ENCODE data around the gene MYO9B. TPM values are rescaled to one million over a fixed set of nuclear protein-coding genes. Genes with fewer than 3 reads are reported as not detected.
A peak's percentile ranks its signal among the peaks of the same experiment; 100 is the strongest.

Gene MYO9B
- total RNA-seq, 1 donor from 2014 or later: 137 TPM

- peaks cover 76% of the 10 kb centered on the region for H3K36me3 ChIP-seq
- DNase-seq (no peak), ATAC-seq (no peak)
- no peak for TF ChIP-seq CTCF (IDR thresholded peaks at IDR 0.05)
- H3K27me3 ChIP-seq: no peaks in the 10 kb centered on the region
- intact Hi-C loops (cut with DNase I): no loop called here
- H3K4me1 ChIP-seq: no peaks in the 10 kb centered on the region
- H3K27ac ChIP-seq: no peak overlapping the region
- H3K4me3 ChIP-seq: no peak overlapping the region
- H3K9me3 ChIP-seq: no peaks in the 10 kb centered on the region
These were observed 121.0 kb downstream of the MYO9B start for GRCh38 chr19:17196610-17197009.

- intact Hi-C loops (cut with DNase I): no loop called here
- Histone ChIP-seq H3K27ac (no peak overlapping the region), H3K4me3 (no peak overlapping the region), H3K27me3 (no peaks in the 10 kb centered on the region), H3K9me3 (no peaks in the 10 kb centered on the region), H3K36me3 (peaks cover 76% of the 10 kb centered on the region), H3K4me1 (no peaks in the 10 kb centered on the region)
- DNase-seq: no peak
- no peak for ATAC-seq
- TF ChIP-seq CTCF (IDR thresholded peaks at IDR 0.05): no peak
These were observed 122.1 kb downstream of the MYO9B start for GRCh38 chr19:17197666-17198065.

GRCh38 chr19:17200408-17201079, 125.0 kb downstream of the MYO9B start:
- Histone ChIP-seq H3K27me3 (no peaks in the 10 kb centered on the region), H3K4me3 (no peak overlapping the region), H3K9me3 (no peaks in the 10 kb centered on the region), H3K27ac (no peak overlapping the region), H3K36me3 (peaks cover 67% of the 10 kb centered on the region), H3K4me1 (no peaks in the 10 kb centered on the region)
- intact Hi-C loops (cut with DNase I): no loop called here
- DNase-seq (no peak), ATAC-seq (no peak)
- TF ChIP-seq CTCF (IDR thresholded peaks at IDR 0.05): no peak

- no peak overlapping the region for H3K4me3 ChIP-seq
- intact Hi-C loops (cut with DNase I): no loop called here
- DNase-seq (no peak), ATAC-seq (peak; percentile 14)
- no peaks in the 10 kb centered on the region for H3K27me3 ChIP-seq
- H3K9me3 ChIP-seq: no peaks in the 10 kb centered on the region
- no peak for TF ChIP-seq CTCF (IDR thresholded peaks at IDR 0.05)
- no peak overlapping the region for H3K27ac ChIP-seq
- H3K36me3 ChIP-seq: peaks cover 81% of the 10 kb centered on the region
- no peaks in the 10 kb centered on the region for H3K4me1 ChIP-seq
These were observed 126.7 kb downstream of the MYO9B start for GRCh38 chr19:17202249-17202648.

- intact Hi-C loops (cut with DNase I): no loop called here
- Histone ChIP-seq H3K4me3 (no peak overlapping the region), H3K27me3 (no peaks in the 10 kb centered on the region), H3K4me1 (no peaks in the 10 kb centered on the region), H3K27ac (no peak overlapping the region), H3K36me3 (peaks cover 85% of the 10 kb centered on the region), H3K9me3 (no peaks in the 10 kb centered on the region)
- no peak for ATAC-seq
- TF ChIP-seq CTCF (IDR thresholded peaks at IDR 0.05): no peak
- DNase-seq: no peak
These were observed 127.1 kb downstream of the MYO9B start for GRCh38 chr19:17202713-17203112.
